ENCODE results near the gene WDR70. TPM values are rescaled to one million over a fixed set of nuclear protein-coding genes. Genes with fewer than 3 reads are reported as not detected.

Gene WDR70
- total and polyA plus RNA-seq, 10 of the 15 experiments (the other 5 are each of a cell fraction or from before 2014, with no cell fraction given): 10.9 to 33.6 (median 29.1) TPM

DNA sequence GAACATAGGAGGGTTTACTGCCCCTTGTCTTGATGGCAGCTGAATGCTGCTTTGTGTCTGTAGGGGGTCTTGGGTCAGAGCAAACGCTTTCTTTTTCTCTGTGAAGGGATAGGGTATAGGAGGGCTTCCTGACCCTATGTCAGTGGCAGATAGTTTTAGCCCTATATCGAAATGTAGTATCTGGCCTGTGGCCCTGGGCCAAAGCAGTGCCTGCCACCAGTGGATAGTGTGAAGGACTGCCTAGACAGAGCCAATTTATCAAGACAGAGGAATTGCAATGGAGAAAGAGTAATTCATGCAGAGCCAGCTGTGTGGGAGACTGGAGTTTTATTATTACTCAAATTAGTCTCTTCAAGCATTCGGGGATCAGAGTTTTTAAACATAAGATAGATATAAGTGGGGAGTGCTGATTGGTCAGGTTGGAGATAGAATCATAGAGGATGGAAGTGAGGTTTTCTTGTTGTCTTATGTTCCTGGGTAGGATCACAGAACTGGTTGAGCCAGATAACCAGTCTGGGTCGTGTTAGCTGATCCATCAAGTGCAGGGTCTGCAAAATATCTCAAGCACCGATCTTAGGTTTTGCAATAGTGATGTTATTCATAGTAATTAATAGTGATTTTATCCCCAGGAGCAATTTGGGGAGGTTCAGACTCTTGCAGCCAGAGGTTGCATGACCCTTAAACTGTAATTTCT is 282.3 kb downstream of the WDR70 start:
- H3K4me3 ChIP-seq: no peak overlapping the region
- no peak for FAIRE-seq
- H3K4me1 ChIP-seq (ENCODE audit: control insufficient read depth, insufficient read depth, low read length): no peaks in the 10 kb centered on the region
- SMC1A ChIA-PET (ENCODE audit: uncharacterized antibody, unreplicated experiment): no interaction called here
- CTCF ChIA-PET: no interaction called here
- H3K36me3 ChIP-seq (ENCODE audit: control insufficient read depth in 2 of 2, insufficient read depth in 2 of 2, low read length in 1 of 2): no peaks in the 10 kb centered on the region
- H3K79me2 ChIP-seq (ENCODE audit: control insufficient read depth, insufficient read depth, low read length): no peaks in the 10 kb centered on the region
- TF ChIP-seq ZZZ3 (IDR thresholded peaks at IDR 0.05; ENCODE audit: control insufficient read depth, insufficient read length, low read depth) (no peak), WRNIP1 (IDR thresholded peaks at IDR 0.05; ENCODE audit: borderline replicate concordance, low read depth, low read length) (no peak), TCF12 (IDR thresholded peaks at IDR 0.05; ENCODE audit: low read depth, low read length) (no peak), NFIC (IDR thresholded peaks at IDR 0.05; ENCODE audit: low read depth, low read length) (no peak), EGR1 (IDR thresholded peaks at IDR 0.05; ENCODE audit: borderline replicate concordance in 1 of 2, low read depth in 2 of 2, low read length in 2 of 2) (no peak), POLR2AphosphoS2 (IDR thresholded peaks at IDR 0.05; ENCODE audit: low read depth, low read length) (no peak), ZNF384 (IDR thresholded peaks at IDR 0.05; ENCODE audit: borderline replicate concordance, low read depth, low read length) (no peak), DPF2 (IDR thresholded peaks at IDR 0.05) (no peak), NBN (IDR thresholded peaks at IDR 0.05) (no peak), SMAD5 (IDR thresholded peaks at IDR 0.05; ENCODE audit: low read depth) (no peak), TCF3 (IDR thresholded peaks at IDR 0.05; ENCODE audit: borderline replicate concordance, insufficient read depth, low read depth, low read length) (no peak), CBFB (IDR thresholded peaks at IDR 0.05; ENCODE audit: low read depth) (no peak), ZSCAN29 (IDR thresholded peaks at IDR 0.05) (no peak), NR2F1 (conservative IDR thresholded peaks at IDR 0.05) (no peak)
- TF ChIP-seq, protein P1, sequence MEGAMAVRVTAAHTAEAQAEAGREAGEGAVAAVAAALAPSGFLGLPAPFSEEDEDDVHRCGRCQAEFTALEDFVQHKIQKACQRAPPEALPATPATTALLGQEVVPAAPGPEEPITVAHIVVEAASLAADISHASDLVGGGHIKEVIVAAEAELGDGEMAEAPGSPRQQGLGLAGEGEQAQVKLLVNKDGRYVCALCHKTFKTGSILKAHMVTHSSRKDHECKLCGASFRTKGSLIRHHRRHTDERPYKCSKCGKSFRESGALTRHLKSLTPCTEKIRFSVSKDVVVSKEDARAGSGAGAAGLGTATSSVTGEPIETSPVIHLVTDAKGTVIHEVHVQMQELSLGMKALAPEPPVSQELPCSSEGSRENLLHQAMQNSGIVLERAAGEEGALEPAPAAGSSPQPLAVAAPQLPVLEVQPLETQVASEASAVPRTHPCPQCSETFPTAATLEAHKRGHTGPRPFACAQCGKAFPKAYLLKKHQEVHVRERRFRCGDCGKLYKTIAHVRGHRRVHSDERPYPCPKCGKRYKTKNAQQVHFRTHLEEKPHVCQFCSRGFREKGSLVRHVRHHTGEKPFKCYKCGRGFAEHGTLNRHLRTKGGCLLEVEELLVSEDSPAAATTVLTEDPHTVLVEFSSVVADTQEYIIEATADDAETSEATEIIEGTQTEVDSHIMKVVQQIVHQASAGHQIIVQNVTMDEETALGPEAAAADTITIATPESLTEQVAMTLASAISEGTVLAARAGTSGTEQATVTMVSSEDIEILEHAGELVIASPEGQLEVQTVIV (IDR thresholded peaks at IDR 0.05; ENCODE audit: borderline replicate concordance, partially characterized antibody): no peak
- TF ChIP-seq, protein P2, sequence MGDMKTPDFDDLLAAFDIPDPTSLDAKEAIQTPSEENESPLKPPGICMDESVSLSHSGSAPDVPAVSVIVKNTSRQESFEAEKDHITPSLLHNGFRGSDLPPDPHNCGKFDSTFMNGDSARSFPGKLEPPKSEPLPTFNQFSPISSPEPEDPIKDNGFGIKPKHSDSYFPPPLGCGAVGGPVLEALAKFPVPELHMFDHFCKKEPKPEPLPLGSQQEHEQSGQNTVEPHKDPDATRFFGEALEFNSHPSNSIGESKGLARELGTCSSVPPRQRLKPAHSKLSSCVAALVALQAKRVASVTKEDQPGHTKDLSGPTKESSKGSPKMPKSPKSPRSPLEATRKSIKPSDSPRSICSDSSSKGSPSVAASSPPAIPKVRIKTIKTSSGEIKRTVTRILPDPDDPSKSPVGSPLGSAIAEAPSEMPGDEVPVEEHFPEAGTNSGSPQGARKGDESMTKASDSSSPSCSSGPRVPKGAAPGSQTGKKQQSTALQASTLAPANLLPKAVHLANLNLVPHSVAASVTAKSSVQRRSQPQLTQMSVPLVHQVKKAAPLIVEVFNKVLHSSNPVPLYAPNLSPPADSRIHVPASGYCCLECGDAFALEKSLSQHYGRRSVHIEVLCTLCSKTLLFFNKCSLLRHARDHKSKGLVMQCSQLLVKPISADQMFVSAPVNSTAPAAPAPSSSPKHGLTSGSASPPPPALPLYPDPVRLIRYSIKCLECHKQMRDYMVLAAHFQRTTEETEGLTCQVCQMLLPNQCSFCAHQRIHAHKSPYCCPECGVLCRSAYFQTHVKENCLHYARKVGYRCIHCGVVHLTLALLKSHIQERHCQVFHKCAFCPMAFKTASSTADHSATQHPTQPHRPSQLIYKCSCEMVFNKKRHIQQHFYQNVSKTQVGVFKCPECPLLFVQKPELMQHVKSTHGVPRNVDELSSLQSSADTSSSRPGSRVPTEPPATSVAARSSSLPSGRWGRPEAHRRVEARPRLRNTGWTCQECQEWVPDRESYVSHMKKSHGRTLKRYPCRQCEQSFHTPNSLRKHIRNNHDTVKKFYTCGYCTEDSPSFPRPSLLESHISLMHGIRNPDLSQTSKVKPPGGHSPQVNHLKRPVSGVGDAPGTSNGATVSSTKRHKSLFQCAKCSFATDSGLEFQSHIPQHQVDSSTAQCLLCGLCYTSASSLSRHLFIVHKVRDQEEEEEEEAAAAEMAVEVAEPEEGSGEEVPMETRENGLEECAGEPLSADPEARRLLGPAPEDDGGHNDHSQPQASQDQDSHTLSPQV (IDR thresholded peaks at IDR 0.05): no peak
- TF ChIP-seq, protein P3, sequence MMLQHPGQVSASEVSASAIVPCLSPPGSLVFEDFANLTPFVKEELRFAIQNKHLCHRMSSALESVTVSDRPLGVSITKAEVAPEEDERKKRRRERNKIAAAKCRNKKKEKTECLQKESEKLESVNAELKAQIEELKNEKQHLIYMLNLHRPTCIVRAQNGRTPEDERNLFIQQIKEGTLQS (IDR thresholded peaks at IDR 0.05; ENCODE audit: borderline replicate concordance, extremely low read depth, low read depth, low read length): no peak
- POLR2A ChIA-PET: no interaction called here
- no peaks in the 10 kb centered on the region for H4K20me1 ChIP-seq (ENCODE audit: control insufficient read depth, insufficient read depth)
- ATAC-seq: no peak
- H3K9ac ChIP-seq (ENCODE audit: control insufficient read depth, insufficient read depth, low read length): no peak overlapping the region
- no peak overlapping the region for H3K4me2 ChIP-seq (ENCODE audit: control insufficient read depth, insufficient read depth)
- H3K27ac ChIP-seq (ENCODE audit: control insufficient read depth, insufficient read depth): no peak overlapping the region
- BruUV-seq (replicated peaks): no TSS peak
- no peak for DNase-seq (ENCODE audit: low read depth, low spot score)
- in situ Hi-C loops (cut with MboI) (no loop called here), intact Hi-C loops (cut with micrococcal nuclease; ENCODE audit: unreplicated experiment) (no loop called here)
- 88% methylated on average over 5 of the region's 5 CpGs for WGBS (ENCODE audit: insufficient coverage, insufficient replicate concordance, low lambda C conversion rate, missing lambda C conversion rate)
- no peaks in the 10 kb centered on the region for H3K27me3 ChIP-seq (replicated peaks in 1 of 2; ENCODE audit: control insufficient read depth in 2 of 2, insufficient read depth in 2 of 2, low read length in 1 of 2)
- H2AFZ ChIP-seq (ENCODE audit: control insufficient read depth, low read depth, low read length): no peak overlapping the region
- RAD21 ChIA-PET (ENCODE audit: unreplicated experiment): no interaction called here
- H3K9me3 ChIP-seq (replicated peaks; ENCODE audit: control insufficient read depth, insufficient read depth, low read length): no peaks in the 10 kb centered on the region

Data from GM12878 (cell line).